Heart right ventricle (tissue), 16 donors: Measurements from ENCODE around the gene IFNL3. TPM values are rescaled to one million over a fixed set of nuclear protein-coding genes. Genes with fewer than 3 reads are reported as not detected.
"Not testable (repeated sequence)": the region's sequence is repeated elsewhere in the genome, so short reads cannot be mapped to it uniquely, and the experiment has no call there.

ENCODE experiments used
- ATAC-seq, 8 donors: fragments of 200-7000 bp; cut with Tn5 transposase; one replicate each; pipeline ENCODE4 v1.9.1; 2020; ENCODE audit warnings: mild to moderate bottlenecking in 8 of 8, moderate library complexity in 8 of 8, moderate number of reproducible peaks in 1 of 8
- DNase-seq, 2 donors: peaks; one replicate each; pipeline ENCODE4 v3.0.0-alpha.2; 2020
- H3K27ac ChIP-seq, 10 donors: fragments of 200-600 bp; sonication (generic) in 2 of 10; one replicate each; pipeline versions ENCODE4 v1.5.0 to v1.8.0; 2020 to 2022; ENCODE audit warnings: mild to moderate bottlenecking in 3 of 10
- H3K27me3 ChIP-seq, 7 donors: fragments of 200-600 bp; one replicate each; pipeline ENCODE4 v1.8.0; 2021 to 2022; ENCODE audit warnings: mild to moderate bottlenecking in 2 of 7
- H3K36me3 ChIP-seq, 9 donors: fragments of 200-600 bp; sonication (generic) in 1 of 9; one replicate each; pipeline versions ENCODE4 v1.5.0 to v1.8.0; 2020 to 2022; ENCODE audit warnings: mild to moderate bottlenecking in 2 of 9
- H3K4me1 ChIP-seq, 9 donors: fragments of 200-600 bp; sonication (generic) in 1 of 9; one replicate each; pipeline versions ENCODE4 v1.5.0 to v1.8.0; 2020 to 2022; ENCODE audit warnings: mild to moderate bottlenecking in 4 of 9
- H3K4me3 ChIP-seq, 10 donors: fragments of 200-600 bp; sonication (generic) in 2 of 10; one replicate each; pipeline versions ENCODE4 v1.5.0 to v1.8.0; 2020 to 2022; ENCODE audit warnings: mild to moderate bottlenecking in 7 of 10, moderate library complexity in 2 of 10
- H3K9me3 ChIP-seq, 11 donors: fragments of 200-600 bp in 10 of 11; sonication (generic) in 2 of 11; one replicate each; pipeline versions ENCODE4 v1.5.0 to v1.8.0; 2013 to 2022; ENCODE audit warnings: mild to moderate bottlenecking in 2 of 11, control low read depth in 1 of 11, moderate library complexity in 1 of 11
- CTCF ChIP-seq, 9 donors: fragments of 200-600 bp; sonication (generic) in 2 of 9; IDR thresholded peaks; one replicate each; pipeline versions ENCODE4 v1.5.0 to v1.8.0; 2021 to 2022; ENCODE audit warnings: antibody characterized with exemption in 9 of 9, mild to moderate bottlenecking in 5 of 9, moderate library complexity in 1 of 9
- WGBS, 2 donors: extraction: QIAGEN DNeasy Blood & Tissue Kit; methylation state at CpG; one replicate each; pipeline ENCODE4 v1.1.7; 2013; ENCODE audit warnings: inconsistent platforms in 1 of 2; 5-methylcytosine and 5-hydroxymethylcytosine counted together
- intact Hi-C, 10 donors: fragments of 100-400 bp; cut with DNase I; formaldehyde crosslinking; loops; one replicate each; pipeline versions ENCODE4 v1.11.1 to v1.14.2; 2022
- polyA plus RNA-seq, 2 donors: library from polyadenylated mRNA; stranded (reverse); fragments of 200-250 nt; gene quantifications; one replicate each; pipeline ENCODE4 v1.2.3, GENCODE V29; 2013
- total RNA-seq, 10 donors: library from RNA; stranded (reverse); fragmentation: NEBNext Ultra II Directional in 3 of 10; extraction: Animal tissue kit (Norgen Biotek cat#: 25700) in 3 of 10; gene quantifications; one replicate each; pipeline versions ENCODE4 v1.2.1 to v1.2.4, GENCODE V29; 2021 to 2023
- donor health status: Arrhythmogenic right ventricular cardiomyopathy.
- donor health status: ischemic (EF 13 %, LVEDD 7.1; RV severe dilation, severe dysfunction).
- donor health status: healthy with polysubstance abuse.
- donor health status: DM: no; HTN: yes; CAD: no.
- donor health status: DM: no; HTN: no; CAD: no.
- donor health status: ischemic (EF 25% LVEDD 6.9; RV normal size, moderate dysfunction).
- donor health status: ischemic (EF 25% LVEDD 5.7; RV mildly dilated, moderate dysfunction).
- donor health status: healthy.
- donor health status: DM: yes; HTN: yes; CAD: no.
- donor health status: Ischemic cardiomyopathy.
- donor health status: ischemic (EF 35%, LVEDD 5.7; RV mildly dilated, moderate dysfunction).
- donor health status: nonischemic (EF 11% LVEDD 7.7; RV severe dilation, severe dysfunction).
- donor health status: DM: yes; HTN: yes; CAD: no.
- donor health status: PGD.
- donor health status: ischemic (EF 29% LVEDD 5.4; RV normal size, mild dysfunction).
- donor health status: nonischemic (EF 23%, LVEDD 6.1; RV moderate dilation, normal function).

IFNL3 gene
- total and polyA plus RNA-seq, 12 donors: not detected

GRCh38 chr19:39218230-39219007, 26.4 kb downstream of the IFNL3 start:
- Histone ChIP-seq H3K9me3 (peaks cover 0 to 27% (median 4%) of the 10 kb centered on the region in 11 donors), H3K4me3 (no peak overlapping the region), H3K36me3 (no peaks in the 10 kb centered on the region), H3K27me3 (peaks cover 0 to 80% (median 67%) of the 10 kb centered on the region in 7 donors), H3K27ac (no peak overlapping the region), H3K4me1 (no peaks in the 10 kb centered on the region)
- intact Hi-C loops: loop anchor here in 1 of 10 donors (10.0 kb wide), 1 partner anchor 106 kb away; the partner anchor contains the start of gene LRFN1
- WGBS, 2 donors: 83 to 86% methylated on average over 15 of the region's 15 CpGs
- DNase-seq: no peak
- ATAC-seq: no peak
- TF ChIP-seq CTCF (IDR thresholded peaks at IDR 0.05): no peak

- no peak overlapping the region for H3K4me3 ChIP-seq
- no peak overlapping the region for H3K27ac ChIP-seq
- intact Hi-C loops: loop anchor here in 1 of 10 donors (10.0 kb wide), 1 partner anchor 108 kb away; the partner anchor contains the start of gene LRFN1
- no peaks in the 10 kb centered on the region for H3K36me3 ChIP-seq
- DNase-seq (no peak), ATAC-seq (no peak)
- WGBS, 2 donors: 84 to 87% methylated on average over 5 of the region's 5 CpGs
- peaks cover 0 to 77% (median 61%) of the 10 kb centered on the region in 7 donors for H3K27me3 ChIP-seq
- H3K4me1 ChIP-seq: no peaks in the 10 kb centered on the region
- peaks cover 0 to 27% (median 4%) of the 10 kb centered on the region in 11 donors for H3K9me3 ChIP-seq
- no peak for TF ChIP-seq CTCF (IDR thresholded peaks at IDR 0.05)
Observed at GRCh38 chr19:39217094-39217493, 27.7 kb downstream of the IFNL3 start.

DNA sequence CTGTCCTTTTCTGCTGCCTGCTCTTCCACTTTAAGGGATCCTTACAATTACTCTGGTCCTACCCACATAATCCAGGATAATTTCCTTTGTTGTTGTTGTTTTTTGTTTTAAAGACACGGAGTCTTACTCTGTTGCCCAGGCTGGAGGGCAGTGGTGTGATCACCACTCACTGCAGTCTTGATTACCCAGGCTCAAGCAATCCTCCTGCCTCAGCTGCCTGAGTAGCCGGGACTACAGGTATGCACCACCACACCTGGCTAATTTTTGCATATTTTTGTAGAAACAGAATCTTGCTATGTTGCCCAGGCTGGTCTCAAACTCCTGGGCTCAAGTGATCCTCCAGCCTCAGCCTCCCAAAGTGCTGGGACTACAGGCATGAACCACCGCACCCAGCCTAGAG, 29.5 kb downstream of the IFNL3 start:
- WGBS, 2 donors: 87 to 92% methylated on average over 3 of the region's 3 CpGs
- H3K9me3 ChIP-seq: peaks cover 0 to 27% (median 4%) of the 10 kb centered on the region in 11 donors
- not testable (repeated sequence) for H3K4me3 ChIP-seq, H3K27ac ChIP-seq, H3K36me3 ChIP-seq, DNase-seq, ATAC-seq, H3K4me1 ChIP-seq
- H3K27me3 ChIP-seq: peaks cover 0 to 75% (median 52%) of the 10 kb centered on the region in 7 donors
- intact Hi-C loops: loop anchor here in 1 of 10 donors (10.0 kb wide), 1 partner anchor 109 kb away; the partner anchor contains the start of gene LRFN1

GRCh38 chr19:39212375-39212742, 32.4 kb downstream of the IFNL3 start:
- no peaks in the 10 kb centered on the region for H3K4me1 ChIP-seq
- ATAC-seq (peak in 1 of 8 donors; percentile 39), DNase-seq (no peak)
- intact Hi-C loops: loop anchor here in 1 of 10 donors (10.0 kb wide), 1 partner anchor 112 kb away; the partner anchor contains the start of gene LRFN1
- TF ChIP-seq CTCF (IDR thresholded peaks at IDR 0.05): peak in 2 of 9 donors; percentile 9 to 42
- H3K27ac ChIP-seq: no peak overlapping the region
- H3K4me3 ChIP-seq: no peak overlapping the region
- no peaks in the 10 kb centered on the region for H3K36me3 ChIP-seq
- 15 to 16% methylated on average over 8 of the region's 8 CpGs for whole genome bisulfite sequencing, 2 donors
- peaks cover 0 to 23% (median 3%) of the 10 kb centered on the region in 11 donors for H3K9me3 ChIP-seq
- H3K27me3 ChIP-seq: peaks cover 0 to 80% (median 38%) of the 10 kb centered on the region in 7 donors
